ENCODE measurements around the gene FETUB.

The FETUB gene

DNA sequence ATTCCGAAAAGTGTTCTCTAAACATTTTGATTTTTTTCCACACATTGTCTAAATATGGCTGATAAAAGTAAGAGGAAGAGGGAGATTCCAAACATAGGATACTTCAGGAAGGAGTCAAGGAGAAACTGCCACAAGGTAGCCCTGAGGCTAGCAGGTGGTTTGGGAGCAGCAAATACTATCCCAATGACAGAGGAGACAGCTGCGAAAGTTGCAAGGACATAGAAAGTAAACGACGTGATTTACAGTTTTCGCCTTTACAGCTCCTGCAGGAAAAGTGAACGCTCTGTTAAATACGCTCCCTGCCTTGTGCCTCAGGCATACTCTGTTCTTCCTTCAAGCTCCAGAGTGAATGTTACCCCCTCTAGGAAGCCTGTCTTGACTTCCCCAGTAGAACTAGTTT is 3.7 kb upstream of the FETUB start:
- no peak for DNase-seq (ENCODE audit: low read depth)

- no peak for DNase-seq (ENCODE audit: low read depth)
Measured at GRCh38 chr3:186637686-186638085, 2.5 kb upstream of the FETUB start.

GRCh38 chr3:186638259-186638658 is 1.9 kb upstream of the FETUB start:
- no peak for DNase-seq (ENCODE audit: low read depth)

GRCh38 chr3:186640473-186640818 is 247 bp downstream of the FETUB start:
- no peak for DNase-seq (ENCODE audit: low read depth)

- DNase-seq (ENCODE audit: low read depth): no peak
Measured at GRCh38 chr3:186640929-186641328, 730 bp downstream of the FETUB start.

- no peak for DNase-seq (ENCODE audit: low read depth)
Measured at GRCh38 chr3:186642014-186642413, 1.8 kb downstream of the FETUB start.

GRCh38 chr3:186643493-186643892 is 3.3 kb downstream of the FETUB start:
- DNase-seq (ENCODE audit: low read depth): no peak

GRCh38 chr3:186644683-186645082 is 4.5 kb downstream of the FETUB start:
- DNase-seq (ENCODE audit: low read depth): no peak

- no peak for DNase-seq (ENCODE audit: low read depth)
Measured at GRCh38 chr3:186646106-186646505, 5.9 kb downstream of the FETUB start.

DNA sequence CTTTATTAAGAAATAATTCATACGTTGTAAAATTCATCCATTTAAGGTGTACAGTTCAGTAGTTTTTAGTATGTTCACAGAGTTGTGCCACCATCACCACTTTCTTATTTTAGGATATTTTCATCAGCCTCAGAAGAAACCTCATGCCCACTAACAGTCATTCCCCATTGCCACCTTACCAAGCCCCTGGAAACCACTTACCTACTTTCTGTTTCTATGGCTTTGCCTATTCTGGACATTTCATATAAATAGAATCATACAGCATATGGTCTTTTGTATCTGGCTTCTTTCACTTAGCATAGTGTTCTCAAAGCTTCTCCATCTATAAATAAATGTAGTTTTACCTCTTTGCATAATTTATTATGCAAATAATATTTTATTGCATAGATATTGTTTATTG is 6.6 kb downstream of the FETUB start:
- no peak for DNase-seq (ENCODE audit: low read depth)

GRCh38 chr3:186648851-186649250 is 8.7 kb downstream of the FETUB start:
- DNase-seq (ENCODE audit: low read depth): no peak

- no peak for DNase-seq (ENCODE audit: low read depth)
Measured at GRCh38 chr3:186651678-186652215, 11.5 kb downstream of the FETUB start.

DNA sequence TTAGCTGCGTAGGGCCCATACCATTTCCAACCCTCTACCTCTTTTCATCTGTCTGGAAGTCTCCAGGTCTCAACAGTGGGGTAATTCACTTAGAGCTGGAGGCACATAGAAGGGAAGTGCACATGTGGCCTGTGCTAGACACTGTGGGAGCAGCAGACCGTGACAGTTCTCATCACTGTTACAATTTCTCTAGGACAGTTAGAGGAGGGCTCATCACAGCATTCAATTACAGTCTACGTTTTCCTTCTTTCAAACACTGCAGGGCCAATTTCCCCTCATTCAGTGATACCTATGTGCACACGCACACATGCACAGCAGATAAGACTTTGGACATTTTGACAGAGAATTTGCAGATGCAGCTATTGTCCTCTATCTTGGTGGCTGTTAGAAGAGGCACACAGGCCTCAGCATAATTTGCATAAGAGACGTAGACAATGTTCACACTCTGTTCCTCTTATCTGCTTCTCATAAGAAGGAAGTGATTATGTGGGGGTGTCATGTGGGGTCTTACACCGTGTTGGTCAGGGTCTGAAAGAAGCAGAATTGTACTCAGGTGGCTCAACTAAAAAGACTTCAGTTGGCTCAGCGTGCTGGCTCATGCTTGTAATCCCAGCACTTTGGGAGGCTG is 13.0 kb downstream of the FETUB start:
- no peak for DNase-seq (ENCODE audit: low read depth)

DNA sequence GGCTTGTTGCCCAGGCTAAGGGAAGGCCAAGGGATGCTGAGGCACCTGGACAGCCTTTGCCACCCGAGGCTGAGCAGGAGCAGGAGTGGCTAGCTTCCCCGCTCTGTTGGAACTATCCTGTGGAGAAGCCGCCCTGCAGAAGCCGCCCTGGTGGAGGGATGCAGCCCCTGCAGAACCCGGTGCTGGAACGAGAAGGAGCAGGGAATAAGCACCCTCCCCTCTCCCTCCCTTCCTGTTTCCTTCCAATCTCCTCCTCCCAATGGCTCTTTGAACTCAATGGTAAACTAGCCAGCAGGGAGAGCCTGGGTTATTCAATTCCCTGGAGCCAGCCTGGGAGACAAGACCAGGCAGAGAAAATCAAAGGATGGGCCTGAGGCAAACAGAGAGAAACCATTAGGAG is 13.8 kb downstream of the FETUB start:
- DNase-seq (ENCODE audit: low read depth): no peak

DNA sequence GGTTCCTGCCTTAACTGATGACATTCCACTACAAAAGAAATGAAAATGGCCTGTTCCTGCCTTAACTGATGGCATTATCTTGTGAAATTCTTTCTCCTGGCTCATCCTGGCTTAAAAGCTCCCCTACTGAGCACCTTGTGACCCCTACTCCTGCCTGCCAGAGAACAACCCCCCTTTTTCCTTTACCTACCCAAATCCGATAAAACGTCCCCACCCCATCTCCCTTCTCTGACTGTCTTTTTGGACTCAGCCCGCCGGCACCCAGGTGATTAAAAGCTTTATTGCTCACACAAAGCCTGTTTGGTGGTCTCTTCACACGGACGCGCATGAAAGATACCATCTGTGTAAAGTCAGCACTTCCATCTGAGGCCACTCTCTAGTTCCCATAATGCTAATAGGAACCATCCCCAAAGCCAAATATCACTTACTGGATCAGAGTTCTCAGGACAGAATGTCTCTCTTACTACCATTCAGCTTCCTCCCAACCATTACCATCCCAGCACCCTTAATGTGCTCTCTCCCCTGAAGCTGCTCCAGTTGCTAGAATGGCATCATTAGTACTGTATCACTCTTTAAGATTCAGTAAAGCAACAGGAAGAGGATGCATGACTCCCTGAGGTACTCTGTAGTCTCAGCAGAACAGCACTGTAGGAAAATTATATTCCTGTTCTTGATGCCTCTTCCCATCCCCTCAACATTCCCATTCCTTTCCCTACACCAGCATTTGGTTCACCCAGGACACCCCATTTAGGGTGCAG is 23.3 kb downstream of the FETUB start:
- no peak for DNase-seq (ENCODE audit: low read depth)

- DNase-seq (ENCODE audit: low read depth): no peak
Measured at GRCh38 chr3:186664119-186664495, 23.9 kb downstream of the FETUB start.

GRCh38 chr3:186664506-186664905 is 24.3 kb downstream of the FETUB start:
- no peak for DNase-seq (ENCODE audit: low read depth)

DNA sequence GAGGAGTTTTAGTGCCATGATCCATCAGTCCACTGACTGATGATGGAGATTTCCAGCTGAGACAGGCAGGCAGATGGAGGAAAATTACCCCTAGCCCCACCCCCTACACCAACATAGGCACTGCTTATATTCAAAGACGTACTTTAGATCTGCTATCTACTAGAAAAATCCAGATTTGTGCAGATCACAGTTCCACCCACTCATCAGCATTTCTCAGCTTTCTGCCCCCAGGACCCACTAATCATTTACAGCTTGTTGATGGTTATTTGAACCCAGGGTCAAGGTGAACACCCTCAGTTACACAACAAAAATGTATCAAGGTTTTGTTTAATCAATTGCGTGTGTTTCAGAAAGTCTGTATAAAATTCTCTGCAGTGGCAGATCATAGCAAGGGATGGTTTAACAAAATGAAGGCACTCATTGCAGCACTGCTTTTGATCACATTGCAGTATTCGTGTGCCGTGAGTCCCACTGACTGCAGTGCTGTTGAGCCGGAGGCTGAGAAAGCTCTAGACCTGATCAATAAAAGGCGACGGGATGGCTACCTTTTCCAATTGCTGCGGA is 25.5 kb downstream of the FETUB start, which contains the start of gene HRG:
TSS of gene HRG (plus strand) at position 390 of the 564 bp plus-strand sequence. CDS start at position 408, 18 bp downstream.
- no peak for DNase-seq (ENCODE audit: low read depth)

GRCh38 chr3:186668426-186668825 is 28.2 kb downstream of the FETUB start:
- no peak for DNase-seq (ENCODE audit: low read depth)

GRCh38 chr3:186669378-186670084 is 29.3 kb downstream of the FETUB start:
- no peak for DNase-seq (ENCODE audit: low read depth)

- DNase-seq (ENCODE audit: low read depth): no peak
Measured at GRCh38 chr3:186670155-186670554, 30.0 kb downstream of the FETUB start.

- DNase-seq (ENCODE audit: low read depth): no peak
Measured at GRCh38 chr3:186671051-186671450, 30.9 kb downstream of the FETUB start.

DNA sequence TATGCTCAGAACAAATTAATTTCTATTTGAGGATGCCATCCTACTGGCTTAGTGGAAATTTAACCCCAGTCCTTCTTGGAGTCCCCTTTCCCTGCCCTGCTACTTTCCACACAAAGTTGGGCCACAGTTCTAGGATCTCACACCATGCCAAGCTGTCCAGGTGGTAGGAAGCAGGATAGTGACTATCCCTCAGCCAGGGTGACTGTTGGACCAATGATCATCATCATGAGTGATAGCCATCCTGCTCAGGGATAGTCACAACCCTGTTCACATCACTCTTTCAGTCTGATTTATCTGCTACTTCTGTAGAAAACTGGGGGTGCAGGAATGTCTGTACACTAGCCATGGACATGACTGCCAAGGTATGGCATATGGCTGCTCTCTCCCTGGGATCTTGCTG is 38.4 kb downstream of the FETUB start:
- no peak for DNase-seq (ENCODE audit: low read depth)

Data from activated T-helper 1 cell treated with Interleukin-2 at 50 U/mL for 16 hours (primary cell).